Natural killer cell (primary cell): ENCODE data around the gene RMRP. TPM values are rescaled to one million over a fixed set of nuclear protein-coding genes. Genes with fewer than 3 reads are reported as not detected.

Experiments used
- ATAC-seq, 3 donors: fragments of 150-1000 bp in 2 of 3; fragments of 200-7000 bp in 1 of 3; cut with Tn5 transposase; 1 replicate in 1 of 3; 2 replicates in 2 of 3; pipeline ENCODE4 v1.10.0; 2021; ENCODE audit warnings: mild to moderate bottlenecking in 2 of 3, moderate library complexity in 2 of 3
- DNase-seq, 2 donors: peaks; one replicate each; pipeline versions ENCODE4 v3.0.0 to v3.0.0-alpha.2; 2013 to 2021; ENCODE audit warnings: mixed read lengths in 1 of 2
- H3K27ac ChIP-seq: one replicate; pipeline ENCODE4 v1.5.1; 2013; ENCODE audit warnings: mild to moderate bottlenecking, low read length
- H3K27me3 ChIP-seq: one replicate; pipeline ENCODE4 v1.6.1; 2013; ENCODE audit warnings: low read length; ENCODE audit not compliant: control insufficient read depth, insufficient read depth
- H3K36me3 ChIP-seq: one replicate; pipeline ENCODE4 v1.6.1; 2013; ENCODE audit warnings: low read length; ENCODE audit not compliant: control insufficient read depth, insufficient read depth
- H3K4me1 ChIP-seq: one replicate; pipeline ENCODE4 v1.6.1; 2013; ENCODE audit warnings: low read length; ENCODE audit not compliant: control insufficient read depth, insufficient read depth
- H3K4me3 ChIP-seq: one replicate; pipeline ENCODE4 v1.5.1; 2013; ENCODE audit warnings: low read length
- H3K9me3 ChIP-seq: one replicate; pipeline ENCODE4 v1.6.1; 2013; ENCODE audit warnings: low read length; ENCODE audit not compliant: control insufficient read depth, insufficient read depth
- H3K27ac Mint-ChIP-seq, 2 donors: one replicate each; pipeline ENCODE4 v1.8.0; 2022; ENCODE audit warnings: mild to moderate bottlenecking in 2 of 2, mixed read lengths in 2 of 2, moderate library complexity in 1 of 2
- H3K27me3 Mint-ChIP-seq, 2 donors: one replicate each; pipeline ENCODE4 v1.8.0; 2022; ENCODE audit warnings: low read depth in 2 of 2, mixed read lengths in 2 of 2
- H3K36me3 Mint-ChIP-seq: one replicate; pipeline ENCODE4 v1.8.0; 2022; ENCODE audit warnings: mixed read lengths
- H3K4me1 Mint-ChIP-seq, 2 donors: one replicate each; pipeline ENCODE4 v1.8.0; 2022; ENCODE audit warnings: mixed read lengths in 2 of 2
- H3K4me3 Mint-ChIP-seq: one replicate; pipeline ENCODE4 v1.8.0; 2022; ENCODE audit warnings: mild to moderate bottlenecking, moderate library complexity, mixed read lengths
- H3K9me3 Mint-ChIP-seq, 2 donors: one replicate each; pipeline ENCODE4 v1.8.0; 2022; ENCODE audit warnings: mixed read lengths in 2 of 2
- WGBS: methylation state at CpG from one replicate; pipeline ENCODE4 v1.1.7; 2013; ENCODE audit warnings: missing lambda C conversion rate; ENCODE audit not compliant: insufficient coverage; 5-methylcytosine and 5-hydroxymethylcytosine counted together
- intact Hi-C: fragments of 100-400 bp; cut with micrococcal nuclease; formaldehyde crosslinking; loops from one replicate; pipeline ENCODE4 v1.14.2; 2022
- total RNA-seq, 4 donors: library from RNA; stranded (reverse); fragments of 120-200 nt in 1 of 4; gene quantifications; one replicate each; pipeline versions ENCODE4 v1.2.3 to v1.2.4, GENCODE V29; 2013 to 2022
- TF ChIP-seq, protein P1 (sequence below): fragments of 200-600 bp; IDR thresholded peaks from one replicate; pipeline ENCODE4 v1.8.0; 2022; ENCODE audit warnings: antibody characterized with exemption

The RMRP gene
- total RNA-seq, 3 donors from 2014 or later (not counting 1 experiment from before 2014, with no cell fraction given): 5,042 to 6,602 (median 5,874) TPM

DNA sequence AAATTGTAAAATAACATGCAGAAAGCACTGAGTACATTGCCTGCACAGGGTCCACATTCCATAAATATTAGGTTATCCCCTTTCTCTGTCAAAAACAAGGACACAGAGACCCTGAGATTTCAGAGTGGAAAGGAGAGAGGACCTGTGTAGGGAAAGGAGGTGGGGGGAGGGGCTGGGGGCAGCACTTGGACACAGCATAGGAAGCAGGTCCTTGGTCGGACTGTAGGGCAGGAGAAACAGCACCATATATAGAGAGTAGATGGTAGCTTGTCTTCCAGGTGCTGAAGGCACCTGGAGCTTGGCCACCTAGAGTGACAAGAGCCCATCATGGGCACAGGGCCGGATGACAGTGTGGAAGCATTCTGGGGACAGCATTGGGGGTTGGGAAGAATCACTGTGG is 29.5 kb upstream of the RMRP start:
- no peaks in the 10 kb centered on the region for H3K27me3 ChIP-seq
- Mint-ChIP-seq H3K27ac (peak overlapping the region in 1 of 2 donors; percentile 31), H3K9me3 (no peaks in the 10 kb centered on the region), H3K36me3 (no peaks in the 10 kb centered on the region), H3K4me3 (peak overlapping the region; percentile 47), H3K27me3 (no peaks in the 10 kb centered on the region), H3K4me1 (peaks cover 0 to 25% of the 10 kb centered on the region in 2 donors)
- DNase-seq: no peak
- peaks cover 4% of the 10 kb centered on the region for H3K36me3 ChIP-seq
- no peak overlapping the region for H3K4me3 ChIP-seq
- no peaks in the 10 kb centered on the region for H3K9me3 ChIP-seq
- peaks cover 17% of the 10 kb centered on the region for H3K4me1 ChIP-seq
- TF ChIP-seq, protein P1, sequence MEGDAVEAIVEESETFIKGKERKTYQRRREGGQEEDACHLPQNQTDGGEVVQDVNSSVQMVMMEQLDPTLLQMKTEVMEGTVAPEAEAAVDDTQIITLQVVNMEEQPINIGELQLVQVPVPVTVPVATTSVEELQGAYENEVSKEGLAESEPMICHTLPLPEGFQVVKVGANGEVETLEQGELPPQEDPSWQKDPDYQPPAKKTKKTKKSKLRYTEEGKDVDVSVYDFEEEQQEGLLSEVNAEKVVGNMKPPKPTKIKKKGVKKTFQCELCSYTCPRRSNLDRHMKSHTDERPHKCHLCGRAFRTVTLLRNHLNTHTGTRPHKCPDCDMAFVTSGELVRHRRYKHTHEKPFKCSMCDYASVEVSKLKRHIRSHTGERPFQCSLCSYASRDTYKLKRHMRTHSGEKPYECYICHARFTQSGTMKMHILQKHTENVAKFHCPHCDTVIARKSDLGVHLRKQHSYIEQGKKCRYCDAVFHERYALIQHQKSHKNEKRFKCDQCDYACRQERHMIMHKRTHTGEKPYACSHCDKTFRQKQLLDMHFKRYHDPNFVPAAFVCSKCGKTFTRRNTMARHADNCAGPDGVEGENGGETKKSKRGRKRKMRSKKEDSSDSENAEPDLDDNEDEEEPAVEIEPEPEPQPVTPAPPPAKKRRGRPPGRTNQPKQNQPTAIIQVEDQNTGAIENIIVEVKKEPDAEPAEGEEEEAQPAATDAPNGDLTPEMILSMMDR: no peak
- ATAC-seq: no peak
- no peak overlapping the region for H3K27ac ChIP-seq
- WGBS: 96% methylated on average over 2 of the region's 2 CpGs
- intact Hi-C loops: no loop called here

DNA sequence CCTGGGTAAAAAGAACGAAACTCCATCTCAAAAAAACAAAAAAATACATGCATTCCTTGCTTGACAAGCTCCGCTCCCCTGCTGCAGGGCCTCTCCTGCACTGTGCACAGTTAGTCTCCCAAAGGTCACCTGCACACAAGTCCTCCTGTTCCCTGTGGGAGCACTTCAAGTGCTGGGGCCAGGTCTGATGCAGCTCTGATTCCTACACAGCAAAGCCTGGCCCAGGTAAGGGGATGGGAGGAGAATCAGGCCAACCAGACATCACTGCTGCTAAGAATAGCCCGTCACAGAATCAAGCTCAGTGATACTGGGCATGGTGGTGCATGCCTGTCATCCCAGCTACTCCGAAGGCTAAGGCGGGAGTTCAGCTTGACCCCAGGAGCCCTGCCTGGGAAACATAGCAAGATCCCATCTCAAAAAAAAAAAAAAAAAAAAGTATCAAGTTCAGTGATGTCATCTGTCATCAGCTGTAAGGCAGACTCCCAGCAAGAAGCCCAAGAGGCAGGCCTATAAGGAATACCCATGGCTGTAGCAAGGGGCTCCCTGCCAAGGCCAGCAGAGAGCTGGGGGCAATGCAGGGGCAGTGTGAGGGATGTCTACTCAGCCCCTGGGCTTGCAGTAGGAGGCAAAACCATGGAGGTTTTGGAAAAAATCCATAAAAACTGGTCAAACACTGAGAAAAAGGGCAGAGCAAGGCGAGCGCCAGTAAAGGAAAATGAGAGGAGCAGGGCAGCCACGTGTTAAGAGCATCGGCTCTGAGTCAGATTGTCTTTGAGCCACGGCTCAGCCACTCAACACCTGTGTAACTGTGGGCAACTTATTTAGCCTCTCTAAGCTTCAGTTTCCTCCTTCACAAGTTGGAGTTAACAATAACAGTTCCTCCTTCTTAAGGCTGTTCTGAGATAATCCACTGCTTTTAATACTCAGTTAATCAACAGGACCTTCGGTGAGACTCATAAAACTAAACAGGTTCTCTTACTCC is 28.7 kb upstream of the RMRP start:
- TF ChIP-seq, protein P1: no peak
- Histone ChIP-seq H3K27me3 (no peaks in the 10 kb centered on the region), H3K36me3 (peaks cover 4% of the 10 kb centered on the region), H3K27ac (no peak overlapping the region), H3K9me3 (no peaks in the 10 kb centered on the region), H3K4me3 (no peak overlapping the region), H3K4me1 (peaks cover 14% of the 10 kb centered on the region)
- Mint-ChIP-seq H3K27ac (no peak overlapping the region), H3K4me3 (peak overlapping the region; percentile 31), H3K4me1 (peaks cover 0 to 19% of the 10 kb centered on the region in 2 donors), H3K36me3 (no peaks in the 10 kb centered on the region), H3K9me3 (no peaks in the 10 kb centered on the region), H3K27me3 (no peaks in the 10 kb centered on the region)
- ATAC-seq (no peak), DNase-seq (no peak)
- intact Hi-C loops: no loop called here
- WGBS: 86% methylated on average over 10 of the region's 11 CpGs

DNA sequence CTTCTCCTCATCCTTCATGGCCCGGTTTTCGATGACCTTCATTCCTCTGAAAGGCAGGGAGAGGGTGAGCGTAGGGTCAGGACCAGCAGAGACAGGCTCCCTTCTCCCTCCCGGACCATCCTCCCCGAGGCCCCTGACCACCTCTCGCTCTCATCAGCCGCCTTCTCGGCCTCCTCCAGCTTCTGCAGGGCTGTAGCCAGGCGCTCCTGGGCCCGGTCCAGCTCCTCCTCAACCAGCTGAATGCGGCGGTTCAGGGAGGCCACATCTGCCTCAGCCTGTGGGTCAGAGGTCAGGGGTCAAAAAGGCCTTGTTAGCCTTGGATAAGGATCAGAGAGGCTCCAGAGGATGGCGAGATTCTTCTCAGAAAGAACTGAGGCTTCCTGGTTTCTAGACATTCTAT is 27.7 kb upstream of the RMRP start:
- TF ChIP-seq, protein P1: no peak
- Mint-ChIP-seq H3K27ac (no peak overlapping the region), H3K4me1 (peaks cover 0 to 10% of the 10 kb centered on the region in 2 donors), H3K36me3 (no peaks in the 10 kb centered on the region), H3K4me3 (no peak overlapping the region), H3K9me3 (no peaks in the 10 kb centered on the region), H3K27me3 (no peaks in the 10 kb centered on the region)
- Histone ChIP-seq H3K27me3 (no peaks in the 10 kb centered on the region), H3K9me3 (no peaks in the 10 kb centered on the region), H3K4me1 (peaks cover 9% of the 10 kb centered on the region), H3K36me3 (peaks cover 4% of the 10 kb centered on the region), H3K4me3 (no peak overlapping the region), H3K27ac (no peak overlapping the region)
- 94% methylated on average over 13 of the region's 13 CpGs for WGBS
- no peak for DNase-seq
- intact Hi-C loops: no loop called here
- no peak for ATAC-seq
